ENCODE results near the gene KIF23. TPM values are rescaled to one million over a fixed set of nuclear protein-coding genes. Genes with fewer than 3 reads are reported as not detected.

KIF23 gene
- polyA plus RNA-seq, 1 of the 3 experiments (the other 2 are of a cell fraction) = 25.8 TPM

DNA sequence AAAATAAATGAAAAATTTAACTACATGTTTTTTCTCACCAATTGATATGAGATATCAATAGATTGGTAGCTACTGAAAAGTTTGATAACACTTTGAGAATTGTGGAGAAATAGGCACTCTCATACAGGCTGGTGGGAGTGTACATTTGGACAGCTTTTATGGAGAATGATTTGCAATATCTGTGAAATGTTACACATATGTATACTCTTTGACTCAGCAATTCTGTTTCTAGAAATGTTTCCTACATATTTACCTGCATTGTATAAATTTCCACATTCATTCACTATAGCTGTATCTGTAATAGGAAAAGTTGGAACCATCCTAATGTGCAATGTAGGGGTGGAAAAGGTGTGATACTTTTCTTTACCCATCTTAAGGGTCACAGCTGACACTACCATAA, 1.9 kb upstream of the KIF23 start (continued):
- TF ChIP-seq, protein P1, sequence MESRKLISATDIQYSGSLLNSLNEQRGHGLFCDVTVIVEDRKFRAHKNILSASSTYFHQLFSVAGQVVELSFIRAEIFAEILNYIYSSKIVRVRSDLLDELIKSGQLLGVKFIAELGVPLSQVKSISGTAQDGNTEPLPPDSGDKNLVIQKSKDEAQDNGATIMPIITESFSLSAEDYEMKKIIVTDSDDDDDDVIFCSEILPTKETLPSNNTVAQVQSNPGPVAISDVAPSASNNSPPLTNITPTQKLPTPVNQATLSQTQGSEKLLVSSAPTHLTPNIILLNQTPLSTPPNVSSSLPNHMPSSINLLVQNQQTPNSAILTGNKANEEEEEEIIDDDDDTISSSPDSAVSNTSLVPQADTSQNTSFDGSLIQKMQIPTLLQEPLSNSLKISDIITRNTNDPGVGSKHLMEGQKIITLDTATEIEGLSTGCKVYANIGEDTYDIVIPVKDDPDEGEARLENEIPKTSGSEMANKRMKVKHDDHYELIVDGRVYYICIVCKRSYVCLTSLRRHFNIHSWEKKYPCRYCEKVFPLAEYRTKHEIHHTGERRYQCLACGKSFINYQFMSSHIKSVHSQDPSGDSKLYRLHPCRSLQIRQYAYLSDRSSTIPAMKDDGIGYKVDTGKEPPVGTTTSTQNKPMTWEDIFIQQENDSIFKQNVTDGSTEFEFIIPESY (IDR thresholded peaks at IDR 0.05; ENCODE audit: borderline replicate concordance, low read depth) = no peak

DNA sequence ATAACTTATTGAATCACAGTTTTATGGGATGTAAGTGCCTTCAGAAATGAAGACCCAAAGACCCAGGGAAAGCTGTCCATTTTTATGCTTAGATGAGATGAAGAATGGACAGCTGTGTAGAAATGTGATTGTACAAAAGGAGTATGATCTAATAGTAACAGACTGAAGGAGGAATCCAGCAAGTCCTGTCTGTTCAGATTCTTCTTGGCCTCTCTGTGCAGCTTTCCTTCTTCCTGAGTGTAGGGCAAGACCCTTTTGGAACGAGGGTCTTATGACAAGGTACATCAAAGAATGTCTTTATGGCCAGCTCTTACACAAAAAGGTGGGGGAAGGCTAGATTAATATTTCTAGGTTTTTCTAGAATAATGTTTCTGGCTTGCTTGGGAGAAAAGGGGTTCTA, 1.4 kb upstream of the KIF23 start:
- Histone ChIP-seq H3K4me2 (peak overlapping the region; percentile 92), H3K27me3 (ENCODE audit: insufficient read depth) (no peaks in the 10 kb centered on the region), H2AFZ (ENCODE audit: low read depth) (no peak overlapping the region), H3K9me2 (no peaks in the 10 kb centered on the region), H3K9ac (no peak overlapping the region), H3F3A (replicated peaks; ENCODE audit: insufficient read depth) (peaks cover 11% of the 10 kb centered on the region), H3K79me2 (ENCODE audit: insufficient read depth) (peaks cover 90% of the 10 kb centered on the region), H4K20me1 (ENCODE audit: insufficient read depth) (no peaks in the 10 kb centered on the region), H3K27ac (ENCODE audit: low read depth in 2 of 2, low read length in 1 of 2) (no peak overlapping the region), H3K9me3 (no peaks in the 10 kb centered on the region), H3K4me3 (ENCODE audit: low read depth in 2 of 2, low read length in 1 of 2) (no peak overlapping the region), H3K36me3 (replicated peaks in 1 of 2; ENCODE audit: control insufficient read depth in 1 of 2, insufficient read depth in 2 of 2, low read length in 1 of 2) (peaks cover 0 to 17% of the 10 kb centered on the region in 2 experiments), H3K4me1 (ENCODE audit: control insufficient read depth in 1 of 2, insufficient read depth in 2 of 2, low read depth in 1 of 2, low read length in 1 of 2) (peaks cover 14 to 15% of the 10 kb centered on the region in 2 experiments; a peak in 3 of 4 replicates)
- POLR2A ChIA-PET = no interaction called here
- no peak for TF ChIP-seq MXI1 (IDR thresholded peaks at IDR 0.05; ENCODE audit: low read depth, low read length)
- TF ChIP-seq GABPA (IDR thresholded peaks at IDR 0.05; ENCODE audit: low read depth) = no peak
- no peak for TF ChIP-seq RAD21 (IDR thresholded peaks at IDR 0.05; ENCODE audit: low read length)
- TF ChIP-seq, protein P2, sequence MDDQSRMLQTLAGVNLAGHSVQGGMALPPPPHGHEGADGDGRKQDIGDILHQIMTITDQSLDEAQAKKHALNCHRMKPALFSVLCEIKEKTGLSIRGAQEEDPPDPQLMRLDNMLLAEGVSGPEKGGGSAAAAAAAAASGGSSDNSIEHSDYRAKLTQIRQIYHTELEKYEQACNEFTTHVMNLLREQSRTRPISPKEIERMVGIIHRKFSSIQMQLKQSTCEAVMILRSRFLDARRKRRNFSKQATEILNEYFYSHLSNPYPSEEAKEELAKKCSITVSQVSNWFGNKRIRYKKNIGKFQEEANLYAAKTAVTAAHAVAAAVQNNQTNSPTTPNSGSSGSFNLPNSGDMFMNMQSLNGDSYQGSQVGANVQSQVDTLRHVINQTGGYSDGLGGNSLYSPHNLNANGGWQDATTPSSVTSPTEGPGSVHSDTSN (IDR thresholded peaks at IDR 0.05) = no peak
- TF ChIP-seq EZH2phosphoT487 (IDR thresholded peaks at IDR 0.05; ENCODE audit: borderline replicate concordance, low read depth) = no peak
- TF ChIP-seq FOSL2 (IDR thresholded peaks at IDR 0.05; ENCODE audit: borderline replicate concordance, low read depth) = no peak
- TF ChIP-seq CHD2 (IDR thresholded peaks at IDR 0.05; ENCODE audit: low read length, partially characterized antibody) = no peak
- TF ChIP-seq MEF2A (IDR thresholded peaks at IDR 0.05; ENCODE audit: borderline replicate concordance, low read depth) = no peak
- CTCF ChIA-PET = interaction anchor here (1.3 to 5.7 kb wide), 4 partner anchors 14 to 353 kb away, joined by 6 to 24 read pairs (median 15); no protein-coding TSS in a partner anchor
- no peak for DNase-seq
- 92% methylated on average over 1 of the region's 1 CpG for WGBS (ENCODE audit: low lambda C conversion rate)

DNA sequence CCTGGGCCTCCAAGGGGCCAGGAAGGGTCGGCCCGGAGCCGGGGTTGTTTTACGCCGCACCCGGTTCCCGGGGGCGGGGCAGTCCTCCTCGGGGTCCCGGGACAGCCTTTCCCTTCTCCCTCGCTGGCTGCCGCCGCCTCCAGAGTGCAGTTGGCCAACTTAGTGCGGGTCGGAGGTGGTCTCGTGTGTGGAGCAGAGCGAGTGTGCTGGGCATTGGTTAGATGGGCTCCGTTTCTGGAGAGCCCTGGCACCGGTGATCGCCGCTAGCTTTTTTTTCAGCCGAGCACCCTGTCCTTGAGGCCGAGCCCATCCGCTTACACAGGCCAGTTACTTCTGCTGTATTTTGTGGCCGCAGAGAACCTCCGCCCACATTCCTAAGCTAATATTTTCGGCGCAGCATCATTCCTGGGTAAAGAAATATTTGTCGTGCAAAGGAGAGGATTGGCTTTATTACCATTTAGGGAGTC, 585 bp downstream of the KIF23 start:
- POLR2A ChIA-PET = interaction anchor here (1.0 to 2.3 kb wide), 2 partner anchors 38 to 48 kb away, joined by 3 to 14 read pairs; partner anchors contain the start of gene RPLP1
- peaks cover 10 to 22% of the 10 kb centered on the region in 2 experiments; a peak in 3 of 4 replicates for H3K4me1 ChIP-seq (ENCODE audit: control insufficient read depth in 1 of 2, insufficient read depth in 2 of 2, low read depth in 1 of 2, low read length in 1 of 2)

More for the DNA sequence above, 585 bp downstream of the KIF23 start:
- no peaks in the 10 kb centered on the region for H3K9me3 ChIP-seq
- TF ChIP-seq SIN3A (IDR thresholded peaks at IDR 0.05; ENCODE audit: borderline replicate concordance, low read depth, low read length) (peak; percentile 56; the same call in 1 of the 2 replicates), POLR2AphosphoS5 (IDR thresholded peaks at IDR 0.05; ENCODE audit: low read depth, low read length) (peak; percentile 76; the same call in 1 of the 2 replicates), TAF1 (IDR thresholded peaks at IDR 0.05; ENCODE audit: borderline replicate concordance, low read depth, low read length) (peak; percentile 86), JUND (IDR thresholded peaks at IDR 0.05) (peak; percentile 37), TEAD4 (IDR thresholded peaks at IDR 0.05; ENCODE audit: borderline replicate concordance, insufficient read depth) (peak; percentile 66), FOSL2 (IDR thresholded peaks at IDR 0.05; ENCODE audit: borderline replicate concordance, low read depth) (peak; percentile 39; the same call in 1 of the 2 replicates), FOXM1 (IDR thresholded peaks at IDR 0.05; ENCODE audit: low read depth) (no peak), NFIC (IDR thresholded peaks at IDR 0.05; ENCODE audit: borderline replicate concordance) (no peak), TCF12 (IDR thresholded peaks at IDR 0.05) (peak; percentile 38; the same call in 1 of the 2 replicates), NRF1 (IDR thresholded peaks at IDR 0.05; ENCODE audit: low read depth, low read length) (no peak)
- TF ChIP-seq, protein P3, sequence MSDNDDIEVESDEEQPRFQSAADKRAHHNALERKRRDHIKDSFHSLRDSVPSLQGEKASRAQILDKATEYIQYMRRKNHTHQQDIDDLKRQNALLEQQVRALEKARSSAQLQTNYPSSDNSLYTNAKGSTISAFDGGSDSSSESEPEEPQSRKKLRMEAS (IDR thresholded peaks at IDR 0.05; ENCODE audit: low read depth) = peak; percentile 50; the same call in 1 of the 2 replicates
- TF ChIP-seq, protein P4, sequence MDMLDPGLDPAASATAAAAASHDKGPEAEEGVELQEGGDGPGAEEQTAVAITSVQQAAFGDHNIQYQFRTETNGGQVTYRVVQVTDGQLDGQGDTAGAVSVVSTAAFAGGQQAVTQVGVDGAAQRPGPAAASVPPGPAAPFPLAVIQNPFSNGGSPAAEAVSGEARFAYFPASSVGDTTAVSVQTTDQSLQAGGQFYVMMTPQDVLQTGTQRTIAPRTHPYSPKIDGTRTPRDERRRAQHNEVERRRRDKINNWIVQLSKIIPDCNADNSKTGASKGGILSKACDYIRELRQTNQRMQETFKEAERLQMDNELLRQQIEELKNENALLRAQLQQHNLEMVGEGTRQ (IDR thresholded peaks at IDR 0.05; ENCODE audit: borderline replicate concordance, low read depth, low read length) = no peak
- peak overlapping the region; percentile 82 to 95 for H3K4me3 ChIP-seq (ENCODE audit: low read depth in 2 of 2, low read length in 1 of 2)
- H3K4me2 ChIP-seq = peak overlapping the region; percentile 92
- H3K9ac ChIP-seq = peak overlapping the region; percentile 87
- 0% methylated on average over 15 of the region's 29 CpGs for WGBS (ENCODE audit: low lambda C conversion rate)
- H3K9me2 ChIP-seq = no peaks in the 10 kb centered on the region
- H3K27me3 ChIP-seq (ENCODE audit: insufficient read depth) = no peaks in the 10 kb centered on the region
- no peak for DNase-seq
- peaks cover 12 to 30% of the 10 kb centered on the region in 2 experiments for H3K36me3 ChIP-seq (replicated peaks in 1 of 2; ENCODE audit: control insufficient read depth in 1 of 2, insufficient read depth in 2 of 2, low read length in 1 of 2)
- H3K79me2 ChIP-seq (ENCODE audit: insufficient read depth) = peaks cover 92% of the 10 kb centered on the region
- H3F3A ChIP-seq (replicated peaks; ENCODE audit: insufficient read depth) = peaks cover 11% of the 10 kb centered on the region
- peak overlapping the region; percentile 85 to 86 for H3K27ac ChIP-seq (ENCODE audit: low read depth in 2 of 2, low read length in 1 of 2)
- H2AFZ ChIP-seq (ENCODE audit: low read depth) = no peak overlapping the region; the same call in 1 of the 2 replicates
- no peaks in the 10 kb centered on the region for H4K20me1 ChIP-seq (ENCODE audit: insufficient read depth)
- CTCF ChIA-PET = interaction anchor here (5.7 kb wide), 1 partner anchor 355 kb away, joined by 24 read pairs; no protein-coding TSS in a partner anchor
